K562 (cell line): Measurements from ENCODE around the gene ZNF215. TPM values are rescaled to one million over a fixed set of nuclear protein-coding genes. Genes with fewer than 3 reads are reported as not detected.

Experiments used
- CBX5 ChIP-seq: IDR thresholded peaks from 2 replicates; pipeline ENCODE4 v1.6.1; 2014; ENCODE audit warnings: low read depth, borderline replicate concordance
- CCAR2 ChIP-seq: fragments of 200-400 bp; formaldehyde crosslinking; IDR thresholded peaks from 2 replicates; pipeline ENCODE4 v1.6.1; 2017; ENCODE audit warnings: mild to moderate bottlenecking, low read depth, low read length
- DACH1 ChIP-seq: fragments of 450-650 bp; IDR thresholded peaks from 2 replicates; pipeline ENCODE4 v1.6.1; 2018; ENCODE audit not compliant: partially characterized antibody
- DLX4 ChIP-seq: fragments of 250-450 bp; sonication (Bioruptor Pico); IDR thresholded peaks from 2 replicates; pipeline ENCODE4 v1.6.1; 2021; ENCODE audit warnings: mild to moderate bottlenecking
- EP300 ChIP-seq: IDR thresholded peaks from 2 replicates; pipeline ENCODE4 v1.6.1; 2012; ENCODE audit warnings: low read length, improper control_type of control experiment
- IRF2 ChIP-seq: sonication (generic); formaldehyde crosslinking; IDR thresholded peaks from 2 replicates; pipeline ENCODE4 v1.8.1; 2022; ENCODE audit warnings: mild to moderate bottlenecking, missing genetic modification reagents
- PHF20 ChIP-seq: fragments of 450-650 bp; IDR thresholded peaks from 2 replicates; pipeline ENCODE4 v1.6.1; 2018; ENCODE audit not compliant: partially characterized antibody
- RFX1 ChIP-seq: fragments of 450-650 bp; IDR thresholded peaks from 2 replicates; pipeline ENCODE4 v1.6.1; 2016; ENCODE audit warnings: mild to moderate bottlenecking, moderate library complexity
- SP2 ChIP-seq: IDR thresholded peaks from 2 replicates; pipeline ENCODE4 v1.6.1; 2011; ENCODE audit warnings: mild to moderate bottlenecking, low read depth, low read length, moderate library complexity; ENCODE audit not compliant: poor library complexity, severe bottlenecking; ENCODE audit errors: extremely low read depth
- XRCC3 ChIP-seq: fragments of 450-650 bp; IDR thresholded peaks from 2 replicates; pipeline ENCODE4 v1.6.1; 2017; ENCODE audit warnings: mild to moderate bottlenecking, moderate library complexity
- ZBTB1 ChIP-seq: sonication (generic); formaldehyde crosslinking; IDR thresholded peaks from 2 replicates; pipeline ENCODE4 v1.8.1; 2023; ENCODE audit warnings: missing genetic modification reagents, low read depth, mild to moderate bottlenecking, borderline replicate concordance
- ZFX ChIP-seq: sonication (generic); formaldehyde crosslinking; IDR thresholded peaks from 2 replicates; pipeline ENCODE4 v1.8.0; 2022; ENCODE audit warnings: mild to moderate bottlenecking, missing genetic modification reagents, moderate library complexity
- ZNF695 ChIP-seq: fragments of 450-650 bp; formaldehyde crosslinking; IDR thresholded peaks from 2 replicates; pipeline ENCODE4 v1.4.0; 2020; ENCODE audit warnings: mild to moderate bottlenecking, moderate library complexity
- polyA plus RNA-seq, 8 experiments: library from polyadenylated mRNA; depleted of rRNA in 4 of 8; stranded (reverse) in 5 of 8; unstranded in 3 of 8; fragments of >200 nt; fragmentation: Nextera tagmentation in 2 of 8; fragmentation: Illumina TruSeq in 1 of 8; extraction: Ambion mirVana in 2 of 8; extraction: Trizol in 1 of 8; gene quantifications; 2 replicates each; pipeline versions ENCODE4 v1.2.1 to v1.2.3, GENCODE V29; 2011 to 2014; ENCODE audit warnings: inconsistent platforms in 1 of 8, missing spikeins in 1 of 8
- total RNA-seq, 7 experiments: library from RNA; depleted of rRNA in 6 of 7; stranded (reverse); fragments of >200 nt in 6 of 7; fragmentation: Illumina TruSeq in 2 of 7; extraction: Trizol in 2 of 7; gene quantifications; 2 replicates each; pipeline versions ENCODE4 v1.2.1 to v1.2.3, GENCODE V29; 2011 to 2021; ENCODE audit warnings: low replicate concordance in 1 of 7
- TF ChIP-seq, protein P1 (sequence below): fragments of 250-450 bp; sonication (Bioruptor Pico); IDR thresholded peaks from 2 replicates; pipeline ENCODE4 v1.5.0; 2021
- TF ChIP-seq, protein P2 (sequence below): fragments of 250-450 bp; sonication (Bioruptor Pico); IDR thresholded peaks from 2 replicates; pipeline ENCODE4 v1.4.0; 2020; ENCODE audit warnings: borderline replicate concordance
- TF ChIP-seq, protein P3 (sequence below): fragments of 250-450 bp; sonication (Bioruptor Pico); IDR thresholded peaks from 2 replicates; pipeline ENCODE4 v1.8.0; 2021; ENCODE audit warnings: borderline replicate concordance, mild to moderate bottlenecking, moderate library complexity; ENCODE audit not compliant: poor library complexity, severe bottlenecking
- TF ChIP-seq, protein P4 (sequence below): fragments of 250-450 bp; sonication (Bioruptor Pico); IDR thresholded peaks from 2 replicates; pipeline ENCODE4 v1.8.0; 2022; ENCODE audit warnings: inconsistent platforms, mild to moderate bottlenecking, moderate library complexity, borderline replicate concordance
- TF ChIP-seq, protein P5 (sequence below), 3 experiments: fragments of 200-800 bp in 1 of 3; fragments of 250-450 bp in 1 of 3; fragments of 450-650 bp in 1 of 3; sonication (Bioruptor Pico) in 1 of 3; sonication (Bioruptor generic) in 1 of 3; formaldehyde crosslinking in 1 of 3; IDR thresholded peaks; 2 replicates each; pipeline versions ENCODE4 v1.6.1 to v1.8.0; 2016 to 2022; ENCODE audit warnings: mild to moderate bottlenecking in 2 of 3, missing genetic modification characterization in 2 of 3, missing compliant biosample characterization in 1 of 3, moderate library complexity in 1 of 3

Gene ZNF215
- total and polyA plus RNA-seq, 9 of the 15 experiments (the other 6 are each of a cell fraction or from before 2014, with no cell fraction given), result 11.2 to 19.1 (median 14.2) TPM

DNA sequence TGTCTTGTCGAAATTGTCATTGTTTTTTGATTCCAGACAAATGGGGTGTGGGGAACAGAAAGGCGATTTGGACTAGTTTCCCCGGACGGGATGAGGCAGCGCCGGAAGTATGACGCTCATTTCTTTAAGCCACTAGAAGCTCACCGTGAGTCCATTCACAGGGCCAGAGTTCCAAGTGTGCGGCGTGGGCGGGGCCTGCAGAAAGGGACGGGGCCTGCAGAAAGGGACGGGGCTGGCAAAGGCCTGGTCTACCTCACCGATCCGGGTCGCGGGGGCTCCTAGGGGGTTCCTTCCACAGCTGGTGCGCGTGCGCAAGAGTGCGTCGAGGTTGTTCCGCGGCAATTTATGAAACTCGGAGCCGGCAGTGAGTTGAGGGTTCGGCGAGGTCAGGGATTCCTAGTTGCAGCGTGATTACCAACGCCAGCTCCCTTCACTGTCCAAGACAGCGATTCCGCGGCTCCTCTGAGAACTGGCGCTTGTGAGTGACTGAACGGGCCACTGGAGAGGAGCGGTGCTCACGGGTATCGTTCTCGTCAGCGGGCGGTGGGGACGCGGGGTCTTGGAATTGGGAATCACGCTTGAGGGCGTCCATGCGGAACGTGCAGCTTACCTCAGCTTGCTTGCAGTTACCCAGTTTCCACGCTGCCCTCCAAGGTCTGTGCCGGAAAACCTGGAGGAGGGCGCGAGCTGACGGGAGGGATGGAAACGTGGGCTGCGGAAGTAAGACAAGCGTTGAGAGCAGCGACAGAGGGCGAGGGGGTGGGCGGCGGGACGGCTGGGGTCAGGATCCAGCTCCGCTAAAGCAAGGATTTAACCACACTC lies at the start of gene ZNF215 (continued):
- TF ChIP-seq, protein P1, sequence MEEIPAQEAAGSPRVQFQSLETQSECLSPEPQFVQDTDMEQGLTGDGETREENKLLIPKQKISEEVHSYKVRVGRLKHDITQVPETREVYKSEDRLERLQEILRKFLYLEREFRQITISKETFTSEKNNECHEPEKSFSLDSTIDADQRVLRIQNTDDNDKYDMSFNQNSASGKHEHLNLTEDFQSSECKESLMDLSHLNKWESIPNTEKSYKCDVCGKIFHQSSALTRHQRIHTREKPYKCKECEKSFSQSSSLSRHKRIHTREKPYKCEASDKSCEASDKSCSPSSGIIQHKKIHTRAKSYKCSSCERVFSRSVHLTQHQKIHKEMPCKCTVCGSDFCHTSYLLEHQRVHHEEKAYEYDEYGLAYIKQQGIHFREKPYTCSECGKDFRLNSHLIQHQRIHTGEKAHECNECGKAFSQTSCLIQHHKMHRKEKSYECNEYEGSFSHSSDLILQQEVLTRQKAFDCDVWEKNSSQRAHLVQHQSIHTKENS, result no peak
- TF ChIP-seq, protein P2, sequence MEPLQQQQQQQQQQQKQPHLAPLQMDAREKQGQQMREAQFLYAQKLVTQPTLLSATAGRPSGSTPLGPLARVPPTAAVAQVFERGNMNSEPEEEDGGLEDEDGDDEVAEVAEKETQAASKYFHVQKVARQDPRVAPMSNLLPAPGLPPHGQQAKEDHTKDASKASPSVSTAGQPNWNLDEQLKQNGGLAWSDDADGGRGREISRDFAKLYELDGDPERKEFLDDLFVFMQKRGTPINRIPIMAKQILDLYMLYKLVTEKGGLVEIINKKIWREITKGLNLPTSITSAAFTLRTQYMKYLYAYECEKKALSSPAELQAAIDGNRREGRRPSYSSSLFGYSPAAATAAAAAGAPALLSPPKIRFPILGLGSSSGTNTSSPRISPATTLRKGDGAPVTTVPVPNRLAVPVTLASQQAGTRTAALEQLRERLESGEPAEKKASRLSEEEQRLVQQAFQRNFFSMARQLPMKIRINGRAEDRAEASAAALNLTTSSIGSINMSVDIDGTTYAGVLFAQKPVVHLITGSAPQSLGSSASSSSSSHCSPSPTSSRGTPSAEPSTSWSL (CRISPR knock-in tag), result no peak
- no peak for TF ChIP-seq IRF2 (CRISPR knock-in tag)
- no peak for TF ChIP-seq XRCC3
- TF ChIP-seq ZFX, result peak; percentile 89
- no peak for TF ChIP-seq EP300
- no peak for TF ChIP-seq SP2
- peak; percentile 60 for TF ChIP-seq PHF20
- TF ChIP-seq, protein P3, sequence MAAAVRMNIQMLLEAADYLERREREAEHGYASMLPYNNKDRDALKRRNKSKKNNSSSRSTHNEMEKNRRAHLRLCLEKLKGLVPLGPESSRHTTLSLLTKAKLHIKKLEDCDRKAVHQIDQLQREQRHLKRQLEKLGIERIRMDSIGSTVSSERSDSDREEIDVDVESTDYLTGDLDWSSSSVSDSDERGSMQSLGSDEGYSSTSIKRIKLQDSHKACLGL (CRISPR knock-in tag), result no peak
- no peak; the same call in 1 of the 2 replicates for TF ChIP-seq ZBTB1 (CRISPR knock-in tag)
- TF ChIP-seq, protein P4, sequence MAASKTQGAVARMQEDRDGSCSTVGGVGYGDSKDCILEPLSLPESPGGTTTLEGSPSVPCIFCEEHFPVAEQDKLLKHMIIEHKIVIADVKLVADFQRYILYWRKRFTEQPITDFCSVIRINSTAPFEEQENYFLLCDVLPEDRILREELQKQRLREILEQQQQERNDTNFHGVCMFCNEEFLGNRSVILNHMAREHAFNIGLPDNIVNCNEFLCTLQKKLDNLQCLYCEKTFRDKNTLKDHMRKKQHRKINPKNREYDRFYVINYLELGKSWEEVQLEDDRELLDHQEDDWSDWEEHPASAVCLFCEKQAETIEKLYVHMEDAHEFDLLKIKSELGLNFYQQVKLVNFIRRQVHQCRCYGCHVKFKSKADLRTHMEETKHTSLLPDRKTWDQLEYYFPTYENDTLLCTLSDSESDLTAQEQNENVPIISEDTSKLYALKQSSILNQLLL, result no peak
- no peak for TF ChIP-seq CCAR2
- no peak for TF ChIP-seq DLX4
- TF ChIP-seq DACH1, result no peak
- no peak for TF ChIP-seq ZNF695
- TF ChIP-seq, protein P5, sequence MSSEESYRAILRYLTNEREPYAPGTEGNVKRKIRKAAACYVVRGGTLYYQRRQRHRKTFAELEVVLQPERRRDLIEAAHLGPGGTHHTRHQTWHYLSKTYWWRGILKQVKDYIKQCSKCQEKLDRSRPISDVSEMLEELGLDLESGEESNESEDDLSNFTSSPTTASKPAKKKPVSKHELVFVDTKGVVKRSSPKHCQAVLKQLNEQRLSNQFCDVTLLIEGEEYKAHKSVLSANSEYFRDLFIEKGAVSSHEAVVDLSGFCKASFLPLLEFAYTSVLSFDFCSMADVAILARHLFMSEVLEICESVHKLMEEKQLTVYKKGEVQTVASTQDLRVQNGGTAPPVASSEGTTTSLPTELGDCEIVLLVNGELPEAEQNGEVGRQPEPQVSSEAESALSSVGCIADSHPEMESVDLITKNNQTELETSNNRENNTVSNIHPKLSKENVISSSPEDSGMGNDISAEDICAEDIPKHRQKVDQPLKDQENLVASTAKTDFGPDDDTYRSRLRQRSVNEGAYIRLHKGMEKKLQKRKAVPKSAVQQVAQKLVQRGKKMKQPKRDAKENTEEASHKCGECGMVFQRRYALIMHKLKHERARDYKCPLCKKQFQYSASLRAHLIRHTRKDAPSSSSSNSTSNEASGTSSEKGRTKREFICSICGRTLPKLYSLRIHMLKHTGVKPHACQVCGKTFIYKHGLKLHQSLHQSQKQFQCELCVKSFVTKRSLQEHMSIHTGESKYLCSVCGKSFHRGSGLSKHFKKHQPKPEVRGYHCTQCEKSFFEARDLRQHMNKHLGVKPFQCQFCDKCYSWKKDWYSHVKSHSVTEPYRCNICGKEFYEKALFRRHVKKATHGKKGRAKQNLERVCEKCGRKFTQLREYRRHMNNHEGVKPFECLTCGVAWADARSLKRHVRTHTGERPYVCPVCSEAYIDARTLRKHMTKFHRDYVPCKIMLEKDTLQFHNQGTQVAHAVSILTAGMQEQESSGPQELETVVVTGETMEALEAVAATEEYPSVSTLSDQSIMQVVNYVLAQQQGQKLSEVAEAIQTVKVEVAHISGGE (CRISPR knock-in tag; IDR thresholded peaks at IDR 0.05), result peak in 2 of 3 experiments; percentile 76 to 98; a peak in 4 of 6 replicates
- TF ChIP-seq RFX1, result no peak
- no peak for TF ChIP-seq CBX5
